GM10266 (cell line): Measurements from ENCODE around the gene RNASE8.

Source experiments
- DNase-seq: peaks from one replicate; pipeline ENCODE4 v3.0.0; 2012; ENCODE audit errors: extremely low spot score
- TF ChIP-seq, protein P1 (sequence below): IDR thresholded peaks from 2 replicates; pipeline ENCODE4 v1.5.1; 2012; ENCODE audit warnings: mild to moderate bottlenecking, low read depth; ENCODE audit not compliant: control insufficient read depth, insufficient read depth; ENCODE audit errors: missing control alignments

Gene RNASE8

DNA sequence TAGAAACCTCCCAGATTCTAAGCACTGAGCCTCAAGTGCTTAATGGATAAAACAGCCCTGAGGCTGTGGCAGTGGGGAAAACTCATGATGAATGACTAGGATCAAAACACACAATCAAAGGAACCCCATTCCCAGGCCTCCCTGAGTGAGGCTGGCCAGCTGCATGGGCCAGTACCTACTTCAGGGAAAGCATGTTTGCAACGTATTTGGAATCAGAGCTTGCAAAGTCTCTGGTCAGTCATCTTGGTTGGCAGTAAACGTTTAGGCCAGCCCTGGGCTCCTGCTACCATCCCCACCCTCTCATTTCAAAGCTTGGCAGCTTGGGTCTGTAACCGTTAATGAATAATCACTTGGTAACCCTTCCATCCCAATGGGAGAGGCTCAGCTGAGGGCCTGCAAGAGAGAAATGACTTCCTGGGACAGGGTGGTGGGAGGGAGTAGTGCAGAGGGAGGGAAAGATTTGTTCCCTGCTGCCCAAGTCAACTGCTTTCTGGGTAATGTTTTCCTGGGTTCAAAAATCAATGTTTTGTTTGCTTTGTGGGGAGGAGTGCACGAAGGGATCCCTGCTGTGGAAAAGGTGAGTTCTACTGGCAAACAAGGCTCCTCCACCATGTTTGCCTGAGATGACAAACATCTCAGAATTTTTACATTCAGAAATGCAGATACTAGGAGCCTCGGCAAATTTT, 2.0 kb upstream of the RNASE8 start:
- TF ChIP-seq, protein P1, sequence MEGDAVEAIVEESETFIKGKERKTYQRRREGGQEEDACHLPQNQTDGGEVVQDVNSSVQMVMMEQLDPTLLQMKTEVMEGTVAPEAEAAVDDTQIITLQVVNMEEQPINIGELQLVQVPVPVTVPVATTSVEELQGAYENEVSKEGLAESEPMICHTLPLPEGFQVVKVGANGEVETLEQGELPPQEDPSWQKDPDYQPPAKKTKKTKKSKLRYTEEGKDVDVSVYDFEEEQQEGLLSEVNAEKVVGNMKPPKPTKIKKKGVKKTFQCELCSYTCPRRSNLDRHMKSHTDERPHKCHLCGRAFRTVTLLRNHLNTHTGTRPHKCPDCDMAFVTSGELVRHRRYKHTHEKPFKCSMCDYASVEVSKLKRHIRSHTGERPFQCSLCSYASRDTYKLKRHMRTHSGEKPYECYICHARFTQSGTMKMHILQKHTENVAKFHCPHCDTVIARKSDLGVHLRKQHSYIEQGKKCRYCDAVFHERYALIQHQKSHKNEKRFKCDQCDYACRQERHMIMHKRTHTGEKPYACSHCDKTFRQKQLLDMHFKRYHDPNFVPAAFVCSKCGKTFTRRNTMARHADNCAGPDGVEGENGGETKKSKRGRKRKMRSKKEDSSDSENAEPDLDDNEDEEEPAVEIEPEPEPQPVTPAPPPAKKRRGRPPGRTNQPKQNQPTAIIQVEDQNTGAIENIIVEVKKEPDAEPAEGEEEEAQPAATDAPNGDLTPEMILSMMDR, result no peak
- no peak for DNase-seq

DNA sequence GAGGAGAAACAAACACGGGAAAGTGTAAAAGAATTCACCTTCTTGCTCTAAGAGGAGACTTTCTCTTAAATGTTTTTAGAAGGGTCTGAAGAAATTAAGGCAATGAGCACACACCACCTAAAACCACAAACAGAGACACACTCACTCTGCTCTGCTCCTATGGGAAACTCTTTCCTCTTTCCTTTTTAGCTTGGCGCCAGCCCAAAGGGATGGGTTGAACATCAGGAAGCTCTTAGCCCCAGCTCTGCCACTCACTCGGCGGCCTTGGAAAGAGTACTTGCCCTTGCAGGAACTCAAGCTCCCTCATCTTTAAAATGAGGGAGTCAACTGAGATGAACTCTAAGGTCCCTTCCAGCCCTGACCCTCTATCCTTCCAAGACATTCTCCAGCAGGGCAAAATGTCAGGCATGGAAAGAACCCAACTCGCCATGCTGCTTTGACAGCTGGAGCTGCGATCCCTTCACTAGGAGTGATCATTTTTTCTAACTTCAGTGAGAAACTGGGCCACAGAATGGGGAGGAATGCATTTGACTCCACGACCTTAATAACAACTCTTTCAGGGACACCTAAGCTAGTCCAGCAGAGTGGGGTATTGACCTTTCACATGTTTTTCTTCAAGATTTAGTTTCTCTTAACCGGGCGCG, 980 bp upstream of the RNASE8 start:
- DNase-seq, result no peak

DNA sequence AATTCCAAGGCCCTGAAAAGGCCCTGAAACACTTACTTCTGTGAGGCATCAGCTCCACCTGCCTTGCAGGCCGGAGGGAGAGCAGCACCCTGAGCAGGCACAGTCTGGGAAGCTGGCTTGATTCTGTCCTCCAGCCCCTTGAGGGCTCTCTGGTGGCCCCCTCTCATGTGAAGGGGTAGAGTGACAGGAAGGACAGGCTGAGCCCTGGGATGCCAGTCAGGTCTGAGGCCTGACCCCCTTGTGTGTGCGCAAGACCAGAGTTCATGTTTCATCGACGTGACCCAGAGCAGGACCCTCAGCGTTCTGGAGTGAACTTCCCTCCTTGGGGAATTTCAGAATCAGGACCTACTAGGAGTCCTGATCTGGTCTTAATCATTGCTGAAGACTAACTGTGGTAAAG, 1.3 kb downstream of the RNASE8 start:
- TF ChIP-seq, protein P1, result no peak
- no peak for DNase-seq

More for the DNA sequence above, 980 bp upstream of the RNASE8 start:
- TF ChIP-seq, protein P1, result no peak

DNA sequence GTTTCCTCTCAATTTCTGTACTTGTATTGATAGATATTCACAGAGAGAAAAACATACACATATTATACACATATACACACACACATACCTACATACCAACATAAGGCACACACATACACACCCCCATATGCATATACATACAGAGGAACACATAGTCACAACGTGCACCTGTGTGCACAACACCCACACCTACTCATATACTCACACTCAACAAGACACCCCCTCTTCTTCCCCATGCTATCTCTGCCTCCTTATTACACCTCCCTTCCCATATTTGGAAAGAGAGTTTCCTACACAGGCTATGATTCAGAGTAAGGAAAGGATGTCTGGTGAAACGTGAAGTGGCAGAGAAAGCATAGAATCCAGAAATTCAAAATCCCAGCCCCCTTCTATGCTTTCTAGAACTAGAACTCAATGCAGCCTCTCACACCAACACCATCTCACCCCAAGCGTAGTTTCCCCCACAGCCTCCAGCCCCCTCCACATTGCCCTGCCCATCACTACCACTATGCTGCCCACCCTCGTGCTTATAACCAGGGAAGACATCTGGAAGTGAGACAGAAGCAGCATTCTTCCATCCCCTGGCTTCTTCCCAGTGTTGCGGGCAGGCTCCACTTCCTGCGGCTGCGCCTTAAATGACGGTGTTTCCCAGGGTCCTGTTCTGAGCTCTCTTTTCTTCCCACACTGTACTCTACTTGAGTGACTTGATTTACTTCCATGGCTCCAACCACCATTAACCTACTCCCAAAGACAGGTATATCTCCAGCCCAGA, 2.4 kb downstream of the RNASE8 start:
- no peak for DNase-seq
- TF ChIP-seq, protein P1, result no peak

DNA sequence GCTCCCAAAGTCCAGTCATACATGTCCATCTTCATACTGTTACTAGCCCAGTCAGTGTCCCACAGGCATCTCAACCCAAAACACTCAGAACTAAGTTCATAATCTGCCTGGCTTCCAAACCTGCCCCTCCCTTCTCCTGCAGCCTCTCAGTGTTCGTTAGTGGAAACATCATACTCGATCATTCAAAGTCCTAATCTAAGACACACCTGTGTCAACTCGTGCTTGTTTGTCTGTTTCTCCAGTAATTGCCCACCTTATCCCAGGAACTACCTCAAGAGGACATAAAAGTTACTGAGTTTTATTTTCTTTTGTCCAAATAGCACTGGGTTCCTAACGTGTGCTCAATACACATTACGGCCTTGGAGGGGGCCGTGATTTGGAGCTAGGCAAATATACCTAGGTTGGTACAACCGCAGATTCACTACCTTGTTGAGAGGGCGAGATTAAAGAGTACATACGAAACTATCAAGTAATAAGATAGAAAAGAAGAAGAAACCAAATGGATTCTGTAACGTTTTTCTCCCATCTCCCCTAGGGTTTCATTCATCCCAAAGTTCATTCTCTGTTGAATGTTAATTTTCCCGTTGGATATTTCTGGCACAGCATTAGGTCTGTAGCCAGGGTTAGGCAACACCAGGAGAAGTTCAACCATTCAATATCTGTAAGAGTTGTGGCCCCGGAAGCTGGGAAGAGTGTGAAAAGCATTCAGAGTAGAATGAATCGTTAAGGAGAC, 3.2 kb downstream of the RNASE8 start:
- TF ChIP-seq, protein P1, result no peak
- no peak for DNase-seq

DNA sequence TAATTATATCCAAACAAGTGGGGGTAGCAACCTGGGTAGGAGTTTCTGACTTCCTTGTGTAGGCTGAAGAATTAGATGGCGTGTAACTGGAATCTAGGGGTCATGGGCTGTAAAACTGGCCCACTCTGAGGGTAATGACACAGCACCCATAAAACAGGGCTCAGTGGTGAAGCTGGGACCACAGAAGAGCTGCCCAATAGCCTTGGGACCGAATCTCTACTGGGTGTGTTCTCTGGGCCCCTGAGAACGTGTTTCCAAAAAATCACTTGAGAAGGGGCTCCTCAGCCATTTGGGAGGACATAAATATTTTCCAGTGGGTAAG, 3.7 kb downstream of the RNASE8 start:
- TF ChIP-seq, protein P1, result no peak

More for the DNA sequence above, 3.7 kb downstream of the RNASE8 start:
- no peak for DNase-seq
